ENCODE measurements around the gene HSPB1.

- TF ChIP-seq CTCF (conservative IDR thresholded peaks at IDR 0.05 in 1 of 2, IDR thresholded peaks at IDR 0.05 in 1 of 2; ENCODE audit: low read depth in 1 of 2, low read length in 2 of 2) (no peak), EZH2 (IDR thresholded peaks at IDR 0.05; ENCODE audit: low read length, missing control alignments) (no peak)
These were observed 32.6 kb upstream of the HSPB1 start for GRCh38 chr7:76269895-76270294.

Data from fibroblast of lung (primary cell).